H9 (cell line): ENCODE data around the gene EXOG. TPM values are rescaled to one million over a fixed set of nuclear protein-coding genes. Genes with fewer than 3 reads are reported as not detected.

Experiments used
- DNase-seq: peaks from one replicate; pipeline ENCODE4 v3.0.0-alpha.2; 2017
- H2AFZ ChIP-seq: one replicate; pipeline ENCODE4 v1.6.1; 2013; ENCODE audit warnings: mild to moderate bottlenecking, low read length, control low read depth, moderate library complexity
- H2AK5ac ChIP-seq: 2 replicates; pipeline ENCODE4 v1.6.1; 2013; ENCODE audit warnings: low read length, control low read depth, mixed read lengths; ENCODE audit not compliant: insufficient read length
- H2BK120ac ChIP-seq: one replicate; pipeline ENCODE4 v1.6.1; 2013; ENCODE audit warnings: low read depth, mild to moderate bottlenecking, low read length, control low read depth, inconsistent platforms; ENCODE audit not compliant: poor library complexity, severe bottlenecking
- H2BK12ac ChIP-seq: 2 replicates; pipeline ENCODE4 v1.6.1; 2013; ENCODE audit warnings: low read length, control low read depth, mixed read lengths, low read depth; ENCODE audit not compliant: insufficient read length
- H2BK15ac ChIP-seq: 2 replicates; pipeline ENCODE4 v1.6.1; 2013; ENCODE audit warnings: low read depth, low read length, control low read depth
- H2BK20ac ChIP-seq: one replicate; pipeline ENCODE4 v1.6.1; 2013; ENCODE audit warnings: low read depth, mild to moderate bottlenecking, low read length, control low read depth, inconsistent platforms; ENCODE audit not compliant: poor library complexity, severe bottlenecking
- H2BK5ac ChIP-seq: 2 replicates; pipeline ENCODE4 v1.6.1; 2013; ENCODE audit warnings: low read length, control low read depth, mixed read lengths; ENCODE audit not compliant: insufficient read length
- H3K14ac ChIP-seq: 2 replicates; pipeline ENCODE4 v1.6.1; 2013; ENCODE audit warnings: low read length, control low read depth; ENCODE audit not compliant: insufficient read depth
- H3K18ac ChIP-seq: 2 replicates; pipeline ENCODE4 v1.6.1; 2013; ENCODE audit warnings: low read depth, mild to moderate bottlenecking, mixed read lengths, low read length, control low read depth; ENCODE audit not compliant: insufficient read length
- H3K23ac ChIP-seq: 2 replicates; pipeline ENCODE4 v1.6.1; 2013; ENCODE audit warnings: low read length, control low read depth, mixed read lengths, low read depth; ENCODE audit not compliant: insufficient read length
- H3K23me2 ChIP-seq: 2 replicates; pipeline ENCODE4 v1.6.1; 2013; ENCODE audit warnings: low read depth, mild to moderate bottlenecking, mixed read lengths, low read length, control low read depth; ENCODE audit not compliant: insufficient read length, poor library complexity, severe bottlenecking
- H3K27ac ChIP-seq: 2 replicates; pipeline ENCODE4 v1.5.1; 2013; ENCODE audit warnings: low read length, control low read depth, mixed read lengths, low read depth; ENCODE audit not compliant: insufficient read length
- H3K27me3 ChIP-seq: 2 replicates; pipeline ENCODE4 v1.6.1; 2013; ENCODE audit warnings: low read length, control low read depth, inconsistent platforms; ENCODE audit not compliant: insufficient read depth
- H3K4ac ChIP-seq: 2 replicates; pipeline ENCODE4 v1.6.1; 2013; ENCODE audit warnings: low read depth, mild to moderate bottlenecking, control low read depth, inconsistent platforms, low read length, moderate library complexity
- H3K4me1 ChIP-seq: 2 replicates; pipeline ENCODE4 v1.6.1; 2013; ENCODE audit warnings: low read length, control low read depth, inconsistent platforms; ENCODE audit not compliant: insufficient read depth
- H3K4me2 ChIP-seq: 2 replicates; pipeline ENCODE4 v1.6.1; 2013; ENCODE audit warnings: low read length, control low read depth, mixed read lengths; ENCODE audit not compliant: insufficient read length, insufficient read depth
- H3K56ac ChIP-seq: 2 replicates; pipeline ENCODE4 v1.6.1; 2013; ENCODE audit warnings: low read depth, mild to moderate bottlenecking, mixed read lengths, low read length, control low read depth; ENCODE audit not compliant: insufficient read length
- H3K79me1 ChIP-seq: 2 replicates; pipeline ENCODE4 v1.6.1; 2013; ENCODE audit warnings: low read depth, mild to moderate bottlenecking, moderate library complexity, low read length, control low read depth, inconsistent platforms; ENCODE audit not compliant: insufficient read depth, poor library complexity, severe bottlenecking
- H3K79me2 ChIP-seq: 2 replicates; pipeline ENCODE4 v1.6.1; 2013; ENCODE audit warnings: low read length, control low read depth, inconsistent platforms; ENCODE audit not compliant: insufficient read depth
- H3K9ac ChIP-seq: 2 replicates; pipeline ENCODE4 v1.6.1; 2013; ENCODE audit warnings: low read length, control low read depth, mixed read lengths; ENCODE audit not compliant: insufficient read length; ENCODE audit errors: extremely low read depth
- H3K9me3 ChIP-seq: one replicate; pipeline ENCODE4 v1.6.1; 2013; ENCODE audit warnings: low read depth, low read length, inconsistent platforms; ENCODE audit not compliant: control insufficient read depth
- H3T11ph ChIP-seq: one replicate; pipeline ENCODE4 v1.6.1; 2013; ENCODE audit warnings: mild to moderate bottlenecking, low read length, control low read depth, inconsistent platforms
- H4K20me1 ChIP-seq: one replicate; pipeline ENCODE4 v1.6.1; 2013; ENCODE audit not compliant: control insufficient read depth, insufficient read length, insufficient read depth
- H4K5ac ChIP-seq: 2 replicates; pipeline ENCODE4 v1.6.1; 2013; ENCODE audit warnings: low read depth, mild to moderate bottlenecking, mixed read lengths, low read length, control low read depth; ENCODE audit not compliant: insufficient read length
- H4K8ac ChIP-seq: replicated peaks from 2 replicates; pipeline ENCODE4 v1.6.1; 2013; ENCODE audit warnings: low read length, control low read depth, mixed read lengths, low read depth; ENCODE audit not compliant: insufficient read length
- H4K91ac ChIP-seq: 2 replicates; pipeline ENCODE4 v1.6.1; 2013; ENCODE audit warnings: low read depth, mild to moderate bottlenecking, moderate library complexity, mixed read lengths, low read length, control low read depth; ENCODE audit not compliant: insufficient read length
- H3K27ac Mint-ChIP-seq, 3 experiments: 2 replicates in 2 of 3; 3 replicates in 1 of 3; pipeline ENCODE4 v1.8.0; 2020 to 2021; ENCODE audit warnings: mixed read lengths in 3 of 3, mild to moderate bottlenecking in 1 of 3, moderate library complexity in 1 of 3
- H3K27me3 Mint-ChIP-seq: 2 replicates; pipeline ENCODE4 v1.8.0; 2021; ENCODE audit warnings: low read depth, mild to moderate bottlenecking, moderate library complexity, mixed read lengths
- H3K36me3 Mint-ChIP-seq, 3 experiments: 2 replicates in 2 of 3; 3 replicates in 1 of 3; pipeline ENCODE4 v1.8.0; 2020 to 2021; ENCODE audit warnings: low read depth in 3 of 3, mixed read lengths in 3 of 3; ENCODE audit not compliant: insufficient read depth in 1 of 3
- H3K4me1 Mint-ChIP-seq, 2 experiments: 2 replicates each; pipeline ENCODE4 v1.8.0; 2020; ENCODE audit warnings: mixed read lengths in 2 of 2
- H3K4me3 Mint-ChIP-seq, 2 experiments: 2 replicates in 1 of 2; 3 replicates in 1 of 2; pipeline ENCODE4 v1.8.0; 2020 to 2021; ENCODE audit warnings: mild to moderate bottlenecking in 2 of 2, mixed read lengths in 2 of 2, moderate library complexity in 1 of 2
- H3K9me3 Mint-ChIP-seq, 2 experiments: 2 replicates in 1 of 2; 3 replicates in 1 of 2; pipeline ENCODE4 v1.8.0; 2020; ENCODE audit warnings: mild to moderate bottlenecking in 2 of 2, mixed read lengths in 2 of 2, moderate library complexity in 1 of 2
- WGBS: extraction: QIAGEN DNeasy Blood & Tissue Kit; methylation state at CpG from one replicate; pipeline ENCODE4 v1.1.7; 2013; ENCODE audit warnings: missing lambda C conversion rate, low lambda C conversion rate, mixed read lengths; ENCODE audit not compliant: insufficient read length; ENCODE audit errors: extremely low coverage; 5-methylcytosine and 5-hydroxymethylcytosine counted together
- total RNA-seq: library from RNA; stranded (reverse); gene quantifications from 2 replicates; pipeline ENCODE4 v1.2.1, GENCODE V29; 2021
- TF ChIP-seq, protein P1 (sequence below): fragments of 200-600 bp; sonication (generic); conservative IDR thresholded peaks from 3 replicates; pipeline ENCODE4 v1.8.0; 2021; ENCODE audit warnings: antibody characterized with exemption, mild to moderate bottlenecking

The EXOG gene
- total RNA-seq, 1 experiment from 2014 or later = 14.1 TPM

DNA sequence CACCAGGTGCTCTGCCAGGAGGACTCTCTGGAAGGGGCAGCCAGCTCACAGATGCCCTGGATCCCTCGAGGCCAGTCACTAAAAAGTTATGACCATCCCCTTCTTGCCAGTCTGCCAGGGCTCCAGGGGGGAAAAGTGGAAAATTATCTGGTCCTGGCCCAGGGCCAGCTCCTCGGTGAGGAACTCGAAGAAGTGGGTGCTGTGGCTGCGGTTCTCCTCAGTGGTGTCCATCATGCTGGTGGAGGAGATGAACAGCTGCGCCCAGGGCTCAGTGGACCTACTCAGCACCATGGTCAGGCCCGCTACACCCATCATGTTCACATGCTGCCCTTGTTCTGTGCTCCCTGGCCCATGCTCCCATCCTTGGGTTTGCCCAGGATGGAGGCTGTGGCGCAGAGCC, 19.2 kb downstream of the EXOG start:
- Mint-ChIP-seq H3K27me3 (no peaks in the 10 kb centered on the region), H3K36me3 (peaks cover 11 to 27% (median 18%) of the 10 kb centered on the region in 3 experiments; a peak in 6 of 7 replicates), H3K9me3 (no peaks in the 10 kb centered on the region), H3K4me1 (peaks cover 12 to 16% of the 10 kb centered on the region in 2 experiments), H3K27ac (no peak overlapping the region), H3K4me3 (no peak overlapping the region)
- Histone ChIP-seq H3K4me1 (peaks cover 5% of the 10 kb centered on the region; the same call in 1 of the 2 replicates), H3T11ph (no peak overlapping the region), H3K27me3 (no peaks in the 10 kb centered on the region), H3K9ac (no peak overlapping the region), H3K27ac (no peak overlapping the region), H3K79me1 (no peaks in the 10 kb centered on the region), H4K91ac (no peak overlapping the region), H4K5ac (no peak overlapping the region), H3K14ac (no peak overlapping the region), H3K79me2 (no peaks in the 10 kb centered on the region), H3K4ac (no peak overlapping the region), H2BK15ac (no peak overlapping the region), H3K18ac (no peak overlapping the region), H2BK12ac (no peak overlapping the region), H3K4me2 (no peak overlapping the region), H2BK20ac (no peak overlapping the region), H2BK5ac (no peak overlapping the region), H2AK5ac (no peak overlapping the region), H4K8ac (no peak overlapping the region), H4K20me1 (no peaks in the 10 kb centered on the region), H2BK120ac (no peak overlapping the region), H3K56ac (no peak overlapping the region), H3K23me2 (no peaks in the 10 kb centered on the region), H2AFZ (no peak overlapping the region), H3K23ac (no peak overlapping the region), H3K9me3 (no peaks in the 10 kb centered on the region)
- DNase-seq = no peak
- TF ChIP-seq, protein P1, sequence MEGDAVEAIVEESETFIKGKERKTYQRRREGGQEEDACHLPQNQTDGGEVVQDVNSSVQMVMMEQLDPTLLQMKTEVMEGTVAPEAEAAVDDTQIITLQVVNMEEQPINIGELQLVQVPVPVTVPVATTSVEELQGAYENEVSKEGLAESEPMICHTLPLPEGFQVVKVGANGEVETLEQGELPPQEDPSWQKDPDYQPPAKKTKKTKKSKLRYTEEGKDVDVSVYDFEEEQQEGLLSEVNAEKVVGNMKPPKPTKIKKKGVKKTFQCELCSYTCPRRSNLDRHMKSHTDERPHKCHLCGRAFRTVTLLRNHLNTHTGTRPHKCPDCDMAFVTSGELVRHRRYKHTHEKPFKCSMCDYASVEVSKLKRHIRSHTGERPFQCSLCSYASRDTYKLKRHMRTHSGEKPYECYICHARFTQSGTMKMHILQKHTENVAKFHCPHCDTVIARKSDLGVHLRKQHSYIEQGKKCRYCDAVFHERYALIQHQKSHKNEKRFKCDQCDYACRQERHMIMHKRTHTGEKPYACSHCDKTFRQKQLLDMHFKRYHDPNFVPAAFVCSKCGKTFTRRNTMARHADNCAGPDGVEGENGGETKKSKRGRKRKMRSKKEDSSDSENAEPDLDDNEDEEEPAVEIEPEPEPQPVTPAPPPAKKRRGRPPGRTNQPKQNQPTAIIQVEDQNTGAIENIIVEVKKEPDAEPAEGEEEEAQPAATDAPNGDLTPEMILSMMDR = no peak
- no CpG with 5 or more reads among the region's 7 CpGs for WGBS
